H9 (cell line): ENCODE results near the gene CDH4. TPM values are rescaled to one million over a fixed set of nuclear protein-coding genes. Genes with fewer than 3 reads are reported as not detected.

ENCODE experiments used
- DNase-seq: peaks from one replicate; pipeline ENCODE4 v3.0.0-alpha.2; 2017
- H2AFZ ChIP-seq: one replicate; pipeline ENCODE4 v1.6.1; 2013; ENCODE audit warnings: mild to moderate bottlenecking, low read length, control low read depth, moderate library complexity
- H2AK5ac ChIP-seq: 2 replicates; pipeline ENCODE4 v1.6.1; 2013; ENCODE audit warnings: low read length, control low read depth, mixed read lengths; ENCODE audit not compliant: insufficient read length
- H2BK120ac ChIP-seq: one replicate; pipeline ENCODE4 v1.6.1; 2013; ENCODE audit warnings: low read depth, mild to moderate bottlenecking, low read length, control low read depth, inconsistent platforms; ENCODE audit not compliant: poor library complexity, severe bottlenecking
- H2BK12ac ChIP-seq: 2 replicates; pipeline ENCODE4 v1.6.1; 2013; ENCODE audit warnings: low read length, control low read depth, mixed read lengths, low read depth; ENCODE audit not compliant: insufficient read length
- H2BK15ac ChIP-seq: 2 replicates; pipeline ENCODE4 v1.6.1; 2013; ENCODE audit warnings: low read depth, low read length, control low read depth
- H2BK20ac ChIP-seq: one replicate; pipeline ENCODE4 v1.6.1; 2013; ENCODE audit warnings: low read depth, mild to moderate bottlenecking, low read length, control low read depth, inconsistent platforms; ENCODE audit not compliant: poor library complexity, severe bottlenecking
- H2BK5ac ChIP-seq: 2 replicates; pipeline ENCODE4 v1.6.1; 2013; ENCODE audit warnings: low read length, control low read depth, mixed read lengths; ENCODE audit not compliant: insufficient read length
- H3K14ac ChIP-seq: 2 replicates; pipeline ENCODE4 v1.6.1; 2013; ENCODE audit warnings: low read length, control low read depth; ENCODE audit not compliant: insufficient read depth
- H3K18ac ChIP-seq: 2 replicates; pipeline ENCODE4 v1.6.1; 2013; ENCODE audit warnings: low read depth, mild to moderate bottlenecking, mixed read lengths, low read length, control low read depth; ENCODE audit not compliant: insufficient read length
- H3K23ac ChIP-seq: 2 replicates; pipeline ENCODE4 v1.6.1; 2013; ENCODE audit warnings: low read length, control low read depth, mixed read lengths, low read depth; ENCODE audit not compliant: insufficient read length
- H3K23me2 ChIP-seq: 2 replicates; pipeline ENCODE4 v1.6.1; 2013; ENCODE audit warnings: low read depth, mild to moderate bottlenecking, mixed read lengths, low read length, control low read depth; ENCODE audit not compliant: insufficient read length, poor library complexity, severe bottlenecking
- H3K27ac ChIP-seq: 2 replicates; pipeline ENCODE4 v1.5.1; 2013; ENCODE audit warnings: low read length, control low read depth, mixed read lengths, low read depth; ENCODE audit not compliant: insufficient read length
- H3K27me3 ChIP-seq: 2 replicates; pipeline ENCODE4 v1.6.1; 2013; ENCODE audit warnings: low read length, control low read depth, inconsistent platforms; ENCODE audit not compliant: insufficient read depth
- H3K4ac ChIP-seq: 2 replicates; pipeline ENCODE4 v1.6.1; 2013; ENCODE audit warnings: low read depth, mild to moderate bottlenecking, control low read depth, inconsistent platforms, low read length, moderate library complexity
- H3K4me1 ChIP-seq: 2 replicates; pipeline ENCODE4 v1.6.1; 2013; ENCODE audit warnings: low read length, control low read depth, inconsistent platforms; ENCODE audit not compliant: insufficient read depth
- H3K4me2 ChIP-seq: 2 replicates; pipeline ENCODE4 v1.6.1; 2013; ENCODE audit warnings: low read length, control low read depth, mixed read lengths; ENCODE audit not compliant: insufficient read length, insufficient read depth
- H3K56ac ChIP-seq: 2 replicates; pipeline ENCODE4 v1.6.1; 2013; ENCODE audit warnings: low read depth, mild to moderate bottlenecking, mixed read lengths, low read length, control low read depth; ENCODE audit not compliant: insufficient read length
- H3K79me1 ChIP-seq: 2 replicates; pipeline ENCODE4 v1.6.1; 2013; ENCODE audit warnings: low read depth, mild to moderate bottlenecking, moderate library complexity, low read length, control low read depth, inconsistent platforms; ENCODE audit not compliant: insufficient read depth, poor library complexity, severe bottlenecking
- H3K79me2 ChIP-seq: 2 replicates; pipeline ENCODE4 v1.6.1; 2013; ENCODE audit warnings: low read length, control low read depth, inconsistent platforms; ENCODE audit not compliant: insufficient read depth
- H3K9ac ChIP-seq: 2 replicates; pipeline ENCODE4 v1.6.1; 2013; ENCODE audit warnings: low read length, control low read depth, mixed read lengths; ENCODE audit not compliant: insufficient read length; ENCODE audit errors: extremely low read depth
- H3K9me3 ChIP-seq: one replicate; pipeline ENCODE4 v1.6.1; 2013; ENCODE audit warnings: low read depth, low read length, inconsistent platforms; ENCODE audit not compliant: control insufficient read depth
- H3T11ph ChIP-seq: one replicate; pipeline ENCODE4 v1.6.1; 2013; ENCODE audit warnings: mild to moderate bottlenecking, low read length, control low read depth, inconsistent platforms
- H4K20me1 ChIP-seq: one replicate; pipeline ENCODE4 v1.6.1; 2013; ENCODE audit not compliant: control insufficient read depth, insufficient read length, insufficient read depth
- H4K5ac ChIP-seq: 2 replicates; pipeline ENCODE4 v1.6.1; 2013; ENCODE audit warnings: low read depth, mild to moderate bottlenecking, mixed read lengths, low read length, control low read depth; ENCODE audit not compliant: insufficient read length
- H4K8ac ChIP-seq: replicated peaks from 2 replicates; pipeline ENCODE4 v1.6.1; 2013; ENCODE audit warnings: low read length, control low read depth, mixed read lengths, low read depth; ENCODE audit not compliant: insufficient read length
- H4K91ac ChIP-seq: 2 replicates; pipeline ENCODE4 v1.6.1; 2013; ENCODE audit warnings: low read depth, mild to moderate bottlenecking, moderate library complexity, mixed read lengths, low read length, control low read depth; ENCODE audit not compliant: insufficient read length
- H3K27ac Mint-ChIP-seq, 3 experiments: 2 replicates in 2 of 3; 3 replicates in 1 of 3; pipeline ENCODE4 v1.8.0; 2020 to 2021; ENCODE audit warnings: mixed read lengths in 3 of 3, mild to moderate bottlenecking in 1 of 3, moderate library complexity in 1 of 3
- H3K27me3 Mint-ChIP-seq: 2 replicates; pipeline ENCODE4 v1.8.0; 2021; ENCODE audit warnings: low read depth, mild to moderate bottlenecking, moderate library complexity, mixed read lengths
- H3K36me3 Mint-ChIP-seq, 3 experiments: 2 replicates in 2 of 3; 3 replicates in 1 of 3; pipeline ENCODE4 v1.8.0; 2020 to 2021; ENCODE audit warnings: low read depth in 3 of 3, mixed read lengths in 3 of 3; ENCODE audit not compliant: insufficient read depth in 1 of 3
- H3K4me1 Mint-ChIP-seq, 2 experiments: 2 replicates each; pipeline ENCODE4 v1.8.0; 2020; ENCODE audit warnings: mixed read lengths in 2 of 2
- H3K4me3 Mint-ChIP-seq, 2 experiments: 2 replicates in 1 of 2; 3 replicates in 1 of 2; pipeline ENCODE4 v1.8.0; 2020 to 2021; ENCODE audit warnings: mild to moderate bottlenecking in 2 of 2, mixed read lengths in 2 of 2, moderate library complexity in 1 of 2
- H3K9me3 Mint-ChIP-seq, 2 experiments: 2 replicates in 1 of 2; 3 replicates in 1 of 2; pipeline ENCODE4 v1.8.0; 2020; ENCODE audit warnings: mild to moderate bottlenecking in 2 of 2, mixed read lengths in 2 of 2, moderate library complexity in 1 of 2
- WGBS: extraction: QIAGEN DNeasy Blood & Tissue Kit; methylation state at CpG from one replicate; pipeline ENCODE4 v1.1.7; 2013; ENCODE audit warnings: missing lambda C conversion rate, low lambda C conversion rate, mixed read lengths; ENCODE audit not compliant: insufficient read length; ENCODE audit errors: extremely low coverage; 5-methylcytosine and 5-hydroxymethylcytosine counted together
- total RNA-seq: library from RNA; stranded (reverse); gene quantifications from 2 replicates; pipeline ENCODE4 v1.2.1, GENCODE V29; 2021
- TF ChIP-seq, protein P1 (sequence below): fragments of 200-600 bp; sonication (generic); conservative IDR thresholded peaks from 3 replicates; pipeline ENCODE4 v1.8.0; 2021; ENCODE audit warnings: antibody characterized with exemption, mild to moderate bottlenecking

The CDH4 gene
- total RNA-seq, 1 experiment from 2014 or later, result 3.0 TPM

DNA sequence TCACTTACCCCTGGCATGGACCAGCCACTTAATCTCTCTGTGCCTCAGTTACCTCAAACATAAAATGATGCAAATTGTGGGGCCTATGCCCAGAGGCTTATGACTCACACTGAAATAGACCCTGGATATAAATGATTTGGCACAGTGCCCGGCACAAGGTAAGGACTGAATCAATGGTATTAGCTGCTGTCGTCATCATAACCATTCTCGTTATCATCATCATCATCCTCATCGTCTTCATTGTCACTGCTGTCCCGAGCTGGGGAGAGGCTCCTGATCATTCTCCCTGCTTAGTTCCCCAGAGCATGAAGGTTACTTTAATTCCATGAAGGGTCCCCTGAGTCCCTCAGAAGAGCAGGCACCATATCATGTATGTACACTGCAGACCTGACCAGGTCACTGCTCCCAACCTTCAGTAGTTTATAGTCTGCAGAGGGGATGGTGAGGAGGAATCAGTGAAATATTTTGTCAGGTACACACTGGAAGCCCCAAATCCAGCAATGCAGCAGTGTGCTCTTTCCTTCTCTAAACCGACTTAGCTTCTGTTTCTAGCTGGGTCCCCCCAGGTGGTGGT is 664.3 kb downstream of the CDH4 start:
- WGBS, result no CpG with 5 or more reads among the region's 6 CpGs
- no peak overlapping the region for H3K56ac ChIP-seq

More for the DNA sequence above, 664.3 kb downstream of the CDH4 start:
- no peak overlapping the region for H2BK20ac ChIP-seq
- Mint-ChIP-seq H3K4me1 (no peaks in the 10 kb centered on the region), H3K27ac (no peak overlapping the region), H3K36me3 (no peaks in the 10 kb centered on the region), H3K4me3 (no peak overlapping the region), H3K27me3 (peaks cover 34% of the 10 kb centered on the region), H3K9me3 (no peaks in the 10 kb centered on the region; a peak in 1 of 5 replicates)
- no peaks in the 10 kb centered on the region for H3K4me1 ChIP-seq
- H3K4ac ChIP-seq, result no peak overlapping the region
- TF ChIP-seq, protein P1, sequence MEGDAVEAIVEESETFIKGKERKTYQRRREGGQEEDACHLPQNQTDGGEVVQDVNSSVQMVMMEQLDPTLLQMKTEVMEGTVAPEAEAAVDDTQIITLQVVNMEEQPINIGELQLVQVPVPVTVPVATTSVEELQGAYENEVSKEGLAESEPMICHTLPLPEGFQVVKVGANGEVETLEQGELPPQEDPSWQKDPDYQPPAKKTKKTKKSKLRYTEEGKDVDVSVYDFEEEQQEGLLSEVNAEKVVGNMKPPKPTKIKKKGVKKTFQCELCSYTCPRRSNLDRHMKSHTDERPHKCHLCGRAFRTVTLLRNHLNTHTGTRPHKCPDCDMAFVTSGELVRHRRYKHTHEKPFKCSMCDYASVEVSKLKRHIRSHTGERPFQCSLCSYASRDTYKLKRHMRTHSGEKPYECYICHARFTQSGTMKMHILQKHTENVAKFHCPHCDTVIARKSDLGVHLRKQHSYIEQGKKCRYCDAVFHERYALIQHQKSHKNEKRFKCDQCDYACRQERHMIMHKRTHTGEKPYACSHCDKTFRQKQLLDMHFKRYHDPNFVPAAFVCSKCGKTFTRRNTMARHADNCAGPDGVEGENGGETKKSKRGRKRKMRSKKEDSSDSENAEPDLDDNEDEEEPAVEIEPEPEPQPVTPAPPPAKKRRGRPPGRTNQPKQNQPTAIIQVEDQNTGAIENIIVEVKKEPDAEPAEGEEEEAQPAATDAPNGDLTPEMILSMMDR, result no peak
- no peak overlapping the region for H4K91ac ChIP-seq
- H3K9ac ChIP-seq, result no peak overlapping the region
- no peaks in the 10 kb centered on the region for H3K9me3 ChIP-seq
- H3K27me3 ChIP-seq, result no peaks in the 10 kb centered on the region
- DNase-seq, result no peak
- no peak overlapping the region for H3K27ac ChIP-seq
- no peak overlapping the region for H3K23ac ChIP-seq
- H2AFZ ChIP-seq, result no peak overlapping the region
- H2BK5ac ChIP-seq, result no peak overlapping the region
- no peaks in the 10 kb centered on the region for H3K23me2 ChIP-seq
- no peak overlapping the region for H4K5ac ChIP-seq
- H4K8ac ChIP-seq, result no peak overlapping the region
- H3K4me2 ChIP-seq, result no peak overlapping the region
- no peak overlapping the region for H3K18ac ChIP-seq
- H3K14ac ChIP-seq, result no peak overlapping the region
- H3K79me2 ChIP-seq, result no peaks in the 10 kb centered on the region
- H4K20me1 ChIP-seq, result no peaks in the 10 kb centered on the region
- no peak overlapping the region for H3T11ph ChIP-seq
- H2AK5ac ChIP-seq, result no peak overlapping the region
- no peaks in the 10 kb centered on the region for H3K79me1 ChIP-seq
- no peak overlapping the region for H2BK15ac ChIP-seq
- H2BK120ac ChIP-seq, result no peak overlapping the region
- H2BK12ac ChIP-seq, result no peak overlapping the region
